DMS 273 treated with DMSO at 0.1 percent for 48 hours (cell line): ENCODE results near the gene SUOX.
"Not testable (repeated sequence)": the region's sequence is repeated elsewhere in the genome, so short reads cannot be mapped to it uniquely, and the experiment has no call there.

Experiments used
- DNase-seq: peaks from one replicate; lab custom pipeline; 2025; lab: John Stamatoyannopoulos, UW

SUOX gene

GRCh38 chr12:56020423-56021184 lies 23.5 kb downstream of the SUOX start, which contains the start of gene IKZF4:
TSS of gene IKZF4 (plus strand) at chr12:56021043. CDS start at chr12:56021494, 451 bp downstream.
- DNase-seq, result no peak

- DNase-seq, result no peak
These were observed 24.9 kb downstream of the SUOX start for GRCh38 chr12:56021889-56022497.

DNA sequence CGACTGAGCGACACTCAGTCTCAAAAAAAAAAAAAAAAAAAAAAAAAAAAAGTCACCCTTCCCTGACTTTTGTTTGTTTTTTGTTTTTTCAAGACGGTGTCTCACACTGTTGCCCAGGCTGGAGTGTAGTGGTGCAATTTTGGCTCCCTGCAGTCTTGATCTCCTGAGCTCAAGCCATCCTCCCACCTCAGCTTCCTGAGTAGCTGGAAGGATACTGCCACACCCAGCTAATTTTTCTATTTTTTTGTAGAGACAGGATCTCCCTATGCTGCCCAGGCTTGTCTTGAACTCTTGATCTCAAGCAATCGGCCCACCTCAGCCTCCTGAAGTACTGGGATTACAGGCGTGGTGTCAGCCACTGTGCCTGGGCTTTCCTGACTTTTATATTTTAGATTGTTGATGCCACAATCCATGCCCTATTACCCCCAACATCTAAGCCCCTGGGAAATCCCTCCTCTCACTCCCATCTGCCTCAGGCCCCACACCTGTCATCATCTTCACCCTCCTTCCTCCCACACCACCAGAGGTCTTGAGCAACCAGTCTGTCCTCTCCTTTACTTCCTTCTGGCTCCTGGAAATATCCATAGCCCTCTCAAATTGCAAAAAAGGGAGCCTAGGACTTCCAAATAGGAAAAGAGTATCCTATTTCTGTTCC lies 31.6 kb downstream of the SUOX start:
- DNase-seq, result no peak

DNA sequence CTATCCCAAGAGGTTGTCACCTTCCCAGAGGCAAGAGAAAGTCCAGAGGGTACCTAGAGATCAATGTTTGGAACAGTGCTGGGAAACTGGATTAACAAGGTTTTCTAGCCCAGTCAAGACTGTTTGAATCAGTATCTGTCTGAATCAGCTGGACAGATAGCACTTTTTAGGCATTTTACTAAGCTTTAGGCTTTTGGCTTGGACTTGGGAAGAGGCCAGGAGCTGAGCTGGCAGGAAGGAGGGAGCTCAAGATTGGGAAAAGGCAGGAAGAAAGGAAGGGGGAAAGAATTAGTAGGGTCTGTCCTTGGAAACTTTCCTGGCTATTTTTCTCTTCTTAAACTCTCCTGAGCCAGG lies 32.1 kb downstream of the SUOX start:
- no peak for DNase-seq

DNA sequence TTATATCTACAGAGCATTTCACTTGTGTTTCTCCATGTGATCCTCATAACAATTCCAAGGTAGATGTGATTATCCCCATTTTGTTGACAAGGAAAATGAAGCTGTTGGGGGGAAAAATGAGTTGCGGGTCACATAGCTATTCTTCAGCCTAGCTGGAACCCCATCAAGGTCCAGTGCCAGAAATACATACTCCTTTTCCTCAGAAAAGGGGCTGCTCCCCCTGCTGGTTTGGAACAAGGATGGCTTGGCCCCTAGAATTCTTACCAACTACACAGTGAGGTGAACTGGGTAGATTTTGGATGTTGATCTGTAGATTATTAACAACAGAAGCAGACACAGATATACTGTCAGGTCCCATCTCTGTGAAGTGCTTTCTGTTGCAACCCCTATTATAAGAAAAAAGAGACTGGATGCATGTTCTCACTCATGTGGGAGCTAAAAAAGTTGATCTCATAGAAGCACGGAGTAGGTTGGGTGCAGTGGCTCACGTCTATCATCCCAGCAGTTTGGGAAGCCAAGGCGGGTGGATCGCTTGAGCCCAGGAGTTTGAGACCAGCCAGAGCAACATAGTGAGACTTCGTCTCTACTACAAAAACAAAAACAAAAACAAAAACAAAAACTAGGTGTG lies 32.7 kb downstream of the SUOX start:
- no peak for DNase-seq

GRCh38 chr12:56031987-56032386 lies 34.9 kb downstream of the SUOX start:
- DNase-seq, result no peak

- no peak for DNase-seq
These were observed 37.7 kb downstream of the SUOX start for GRCh38 chr12:56034586-56035332.

DNA sequence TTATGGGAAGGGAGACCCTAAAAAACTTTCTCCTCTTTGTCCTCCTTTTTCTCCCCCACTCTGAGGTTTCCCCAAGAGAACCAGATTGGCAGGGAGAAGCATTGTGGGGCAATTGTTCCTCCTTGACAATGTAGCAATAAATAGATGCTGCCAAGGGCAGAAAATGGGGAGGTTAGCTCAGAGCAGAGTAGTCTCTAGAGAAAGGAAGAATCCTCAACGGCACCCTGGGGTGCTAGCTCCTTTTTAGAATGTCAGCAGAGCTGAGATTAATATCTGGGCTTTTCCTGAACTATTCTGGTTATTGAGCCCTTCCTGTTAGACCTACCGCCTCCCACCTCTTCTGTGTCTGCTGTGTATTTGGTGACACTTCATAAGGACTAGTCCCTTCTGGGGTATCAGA lies 40.1 kb downstream of the SUOX start:
- DNase-seq, result no peak

DNA sequence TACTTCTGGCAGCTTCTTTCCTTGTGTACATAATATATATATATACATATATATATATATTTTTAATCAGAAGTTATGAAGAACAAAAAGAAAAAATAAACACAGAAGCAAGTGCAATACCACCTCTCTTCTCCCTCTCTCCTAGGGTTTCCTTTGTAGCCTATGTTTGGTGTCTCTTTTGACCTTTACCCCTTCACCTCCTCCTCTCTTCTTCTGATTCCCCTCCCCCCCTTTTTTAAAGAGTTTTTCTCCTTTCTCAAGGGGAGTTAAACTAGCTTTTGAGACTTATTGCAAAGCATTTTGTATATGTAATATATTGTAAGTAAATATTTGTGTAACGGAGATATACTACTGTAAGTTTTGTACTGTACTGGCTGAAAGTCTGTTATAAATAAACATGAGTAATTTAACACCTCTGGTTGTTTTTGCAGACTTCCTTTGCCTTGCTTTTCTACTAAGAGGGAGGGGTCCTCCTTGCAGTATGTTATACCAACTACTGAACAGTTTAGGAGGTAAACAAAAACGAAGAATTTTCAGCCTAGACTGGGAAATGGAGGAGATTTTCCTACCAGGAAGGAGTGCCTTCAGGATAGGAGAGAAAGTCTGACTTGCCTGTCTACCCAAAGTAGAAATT lies 41.1 kb downstream of the SUOX start:
- no peak for DNase-seq

DNA sequence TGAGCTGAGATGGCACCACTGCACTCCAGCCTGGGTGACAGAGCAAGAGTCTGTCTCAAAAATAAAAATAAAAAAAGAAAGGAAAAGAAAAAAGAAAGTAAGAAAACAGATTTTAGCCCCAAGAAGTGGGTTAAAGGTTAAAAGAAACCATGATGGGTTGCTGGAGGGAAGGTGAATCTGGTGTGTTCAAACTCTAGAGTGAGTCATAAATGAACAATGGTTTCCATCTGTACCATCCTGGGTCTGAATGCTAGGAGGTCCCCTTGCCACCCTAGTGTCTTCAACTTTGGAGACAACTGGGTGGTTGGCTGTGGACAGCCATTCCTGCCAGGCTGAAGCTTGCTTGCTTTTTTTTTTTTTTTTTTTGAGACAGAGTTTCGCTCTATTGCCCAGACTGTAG lies 43.1 kb downstream of the SUOX start:
- no peak for DNase-seq

- no peak for DNase-seq
These were observed 44.0 kb downstream of the SUOX start for GRCh38 chr12:56040963-56041551.

DNA sequence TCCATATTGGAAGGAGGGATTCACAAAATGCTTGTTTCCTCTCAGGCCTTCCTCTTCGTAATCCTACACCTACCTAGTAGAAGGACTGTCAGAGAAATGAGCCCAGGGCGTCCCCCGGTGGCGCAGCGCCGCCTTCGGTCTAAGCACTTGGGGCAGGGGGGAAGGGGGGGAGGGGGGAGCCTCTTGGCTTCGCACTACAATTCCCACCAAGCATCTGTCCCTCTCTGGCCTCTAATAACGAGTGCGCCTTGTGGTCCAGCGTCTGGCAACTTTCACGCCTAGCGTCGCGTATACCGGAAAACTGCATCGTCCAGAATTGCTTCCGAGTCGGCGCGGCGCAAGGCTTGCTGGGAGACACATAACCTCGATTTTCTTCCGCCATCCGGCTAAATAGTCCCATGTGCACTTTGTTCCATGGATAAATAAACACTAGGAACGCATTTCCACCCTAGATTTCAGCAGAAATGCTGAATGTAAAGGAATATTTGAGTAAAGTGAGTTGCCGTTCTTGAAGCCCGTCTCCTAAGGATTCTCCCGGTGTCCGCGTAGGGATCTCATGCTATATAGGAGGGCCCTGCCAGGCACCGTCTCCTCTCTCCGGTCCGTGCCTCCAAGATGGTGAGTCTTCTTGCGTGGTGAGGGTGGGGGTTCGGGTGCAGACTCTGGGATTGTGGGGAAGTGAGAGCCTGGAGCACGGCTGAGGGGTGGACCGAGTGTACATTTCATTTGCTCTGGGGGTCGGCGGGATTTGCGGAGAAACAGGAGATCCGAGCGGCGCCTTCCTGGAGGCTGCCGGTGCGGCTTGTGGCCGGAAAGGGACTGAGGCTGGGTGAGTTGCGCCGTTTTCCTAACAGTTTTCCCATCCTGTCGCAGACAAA lies 44.7 kb downstream of the SUOX start, which contains the start of gene RPS26:
Gene RPS26 (plus strand): TSS at position 367 of the 878 bp plus-strand sequence. CDS start 249 bp downstream, at position 616.
- DNase-seq, result peak; percentile 98

GRCh38 chr12:56042430-56042813 lies 45.3 kb downstream of the SUOX start:
- DNase-seq, result not testable (repeated sequence)

DNA sequence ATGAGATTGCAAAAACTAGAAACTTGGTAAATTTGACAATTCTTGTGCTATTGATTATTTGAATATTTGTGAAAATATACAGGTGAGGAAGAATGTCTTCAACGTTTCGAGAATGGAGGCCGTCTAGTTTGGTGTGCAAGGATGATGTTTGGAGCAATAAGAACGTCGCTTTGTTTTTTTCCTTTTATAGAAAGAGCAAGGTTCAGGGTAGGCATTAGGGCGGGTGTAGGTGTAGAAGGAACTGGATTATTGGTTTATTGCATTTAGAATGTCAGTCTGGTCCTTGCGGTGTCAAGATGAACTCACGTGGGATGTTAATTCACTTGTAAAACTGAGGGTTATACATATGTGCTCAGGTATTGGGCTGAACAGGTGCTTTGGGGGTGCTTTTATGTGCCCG lies 45.8 kb downstream of the SUOX start:
- no peak for DNase-seq

- DNase-seq, result no peak
These were observed 49.1 kb downstream of the SUOX start for GRCh38 chr12:56046027-56046780.

- no peak for DNase-seq
These were observed 56.4 kb downstream of the SUOX start for GRCh38 chr12:56053407-56053893.
